Measurements from ENCODE around the gene EGLN3.
"Not testable (repeated sequence)": the region's sequence is repeated elsewhere in the genome, so short reads cannot be mapped to it uniquely, and the experiment has no call there.

The EGLN3 gene

DNA sequence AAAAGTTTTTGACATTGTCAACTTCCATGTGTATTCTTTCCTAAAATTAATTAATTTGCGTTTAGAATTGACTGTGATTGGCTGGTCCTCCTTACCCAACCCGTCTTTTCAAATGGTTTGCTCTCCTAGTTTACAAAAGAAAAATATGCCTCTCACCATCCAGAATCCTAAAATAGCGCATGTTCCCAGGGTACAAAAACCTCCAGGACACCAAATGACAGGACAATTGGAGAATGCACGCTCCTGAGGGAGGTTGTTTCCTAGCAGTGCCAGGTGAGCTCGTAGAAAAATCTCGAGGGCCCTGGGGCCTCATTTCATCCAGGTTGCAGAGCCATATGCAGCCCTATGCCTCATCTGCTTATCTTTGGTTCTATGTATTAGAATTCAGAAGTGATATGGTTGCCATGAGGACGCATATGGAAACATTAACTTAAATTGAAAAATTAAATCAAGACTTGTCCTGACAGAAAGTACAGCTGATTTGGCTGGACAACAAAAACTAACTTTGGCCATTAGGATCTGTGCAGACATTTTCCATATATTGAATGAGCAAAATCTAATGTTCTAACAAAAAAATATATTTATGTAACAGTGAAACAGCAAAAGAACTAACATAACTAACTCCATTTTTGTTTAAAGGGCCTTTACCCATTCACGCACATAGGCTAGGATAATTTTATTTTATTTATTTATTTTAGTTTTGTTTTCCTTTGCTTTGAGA, 28.2 kb upstream of the EGLN3 start:
- no peaks in the 10 kb centered on the region for H3K36me3 ChIP-seq (ENCODE audit: insufficient read depth, low read length)
- H2AFZ ChIP-seq (ENCODE audit: low read depth, low read length): no peak overlapping the region
- H3K9me3 ChIP-seq (ENCODE audit: low read length): no peaks in the 10 kb centered on the region
- no peaks in the 10 kb centered on the region for H3K4me1 ChIP-seq (ENCODE audit: insufficient read depth, low read length)
- H3K27me3 ChIP-seq (ENCODE audit: insufficient read depth, low read length): peaks cover 4% of the 10 kb centered on the region
- no peak overlapping the region for H3K4me3 ChIP-seq (ENCODE audit: low read length)

DNA sequence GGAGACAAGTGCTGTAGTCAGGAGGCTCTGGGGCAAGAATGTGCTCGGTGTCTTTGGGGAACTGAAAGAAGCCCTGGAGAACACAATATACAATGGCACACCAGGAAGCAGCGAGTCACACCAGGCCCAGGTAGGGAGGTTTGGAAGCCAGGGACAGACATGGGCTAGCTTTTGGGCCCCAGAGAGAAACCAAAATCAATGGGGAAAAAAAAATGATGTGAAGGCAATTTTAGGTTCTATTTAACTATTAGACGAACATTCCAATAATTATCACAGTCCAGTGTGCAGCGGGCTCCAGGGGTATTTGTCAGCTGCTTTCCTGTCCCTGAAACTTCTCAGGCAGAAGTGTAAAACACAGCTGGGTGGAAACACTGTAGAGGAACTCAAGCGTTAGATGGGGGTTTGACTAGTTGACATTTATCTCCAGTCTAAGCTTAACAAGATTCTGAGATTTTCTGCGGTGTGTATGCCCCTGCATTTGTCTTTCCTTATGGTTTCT, 21.8 kb upstream of the EGLN3 start:
- H2AFZ ChIP-seq (ENCODE audit: low read depth, low read length): no peak overlapping the region
- no peaks in the 10 kb centered on the region for H3K4me1 ChIP-seq (ENCODE audit: insufficient read depth, low read length)
- H3K36me3 ChIP-seq (ENCODE audit: insufficient read depth, low read length): no peaks in the 10 kb centered on the region
- H3K9me3 ChIP-seq (ENCODE audit: low read length): no peaks in the 10 kb centered on the region
- no peak overlapping the region for H3K4me3 ChIP-seq (ENCODE audit: low read length)
- H3K27me3 ChIP-seq (ENCODE audit: insufficient read depth, low read length): peaks cover 4% of the 10 kb centered on the region

DNA sequence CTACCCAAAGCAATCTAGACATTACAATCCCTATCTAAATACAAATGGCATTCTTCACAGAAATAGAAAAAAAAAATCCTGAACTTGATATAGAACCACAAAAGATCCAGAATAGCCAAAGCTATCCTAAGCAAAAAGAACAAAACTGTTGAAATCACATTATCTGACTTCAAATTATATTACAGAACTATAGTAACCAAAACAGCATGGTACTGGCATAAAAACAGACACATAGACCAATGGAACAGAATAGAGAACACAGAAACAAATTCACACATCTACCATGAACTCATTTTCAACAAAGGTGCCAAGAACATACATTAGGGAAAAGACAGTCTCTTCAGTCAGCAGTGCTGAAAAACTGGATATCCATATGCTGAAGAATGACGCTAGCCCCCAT, 19.0 kb upstream of the EGLN3 start:
- H3K9me3 ChIP-seq (ENCODE audit: low read length); H3K36me3 ChIP-seq (ENCODE audit: insufficient read depth, low read length); H3K4me3 ChIP-seq (ENCODE audit: low read length); H3K4me1 ChIP-seq (ENCODE audit: insufficient read depth, low read length); H3K27me3 ChIP-seq (ENCODE audit: insufficient read depth, low read length); H2AFZ ChIP-seq (ENCODE audit: low read depth, low read length): not testable (repeated sequence)

DNA sequence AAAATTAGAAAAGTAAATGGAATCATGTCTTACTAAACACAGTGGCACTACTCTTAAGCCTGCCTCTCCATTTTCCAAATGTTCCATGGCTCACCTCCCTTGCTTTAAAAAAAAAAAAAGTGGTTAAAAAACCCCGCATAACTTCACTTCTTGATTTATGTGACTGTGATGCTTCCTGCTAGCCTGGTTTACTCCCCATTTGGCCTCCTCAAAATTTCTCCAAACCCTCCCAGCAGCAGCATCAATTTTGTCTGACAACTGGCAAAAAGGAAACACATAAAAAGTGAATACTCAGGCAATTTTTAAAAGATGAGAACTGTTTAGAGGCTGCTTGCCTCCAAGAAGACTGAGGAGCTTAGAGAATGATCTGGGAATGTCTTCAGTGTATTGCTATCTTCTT, 17.8 kb upstream of the EGLN3 start:
- Histone ChIP-seq H3K9me3 (ENCODE audit: low read length) (no peaks in the 10 kb centered on the region), H3K27me3 (ENCODE audit: insufficient read depth, low read length) (no peaks in the 10 kb centered on the region), H3K4me3 (ENCODE audit: low read length) (no peak overlapping the region), H2AFZ (ENCODE audit: low read depth, low read length) (no peak overlapping the region), H3K36me3 (ENCODE audit: insufficient read depth, low read length) (no peaks in the 10 kb centered on the region), H3K4me1 (ENCODE audit: insufficient read depth, low read length) (no peaks in the 10 kb centered on the region)

DNA sequence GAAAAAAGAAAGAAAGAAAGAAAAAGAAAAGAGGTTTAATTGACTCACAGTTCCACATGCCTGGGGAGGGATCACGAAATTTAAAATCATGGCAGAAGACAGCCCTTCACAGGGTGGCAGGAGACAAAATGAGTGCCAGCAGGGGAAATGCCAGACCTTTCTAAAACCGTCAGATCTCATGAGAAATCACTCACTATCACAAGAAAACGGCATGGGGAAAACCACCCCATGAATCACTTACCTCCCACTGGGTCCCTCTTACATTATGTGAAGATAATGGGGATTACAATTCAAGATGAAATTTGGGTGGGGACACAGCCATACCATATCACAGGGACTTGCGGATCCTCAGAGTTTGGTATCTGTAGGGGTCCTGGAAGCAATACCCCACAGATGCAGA, 16.3 kb upstream of the EGLN3 start:
- H3K27me3 ChIP-seq (ENCODE audit: insufficient read depth, low read length): no peaks in the 10 kb centered on the region
- no peaks in the 10 kb centered on the region for H3K4me1 ChIP-seq (ENCODE audit: insufficient read depth, low read length)
- H3K4me3 ChIP-seq (ENCODE audit: low read length): no peak overlapping the region
- H3K9me3 ChIP-seq (ENCODE audit: low read length): no peaks in the 10 kb centered on the region
- no peaks in the 10 kb centered on the region for H3K36me3 ChIP-seq (ENCODE audit: insufficient read depth, low read length)
- no peak overlapping the region for H2AFZ ChIP-seq (ENCODE audit: low read depth, low read length)

DNA sequence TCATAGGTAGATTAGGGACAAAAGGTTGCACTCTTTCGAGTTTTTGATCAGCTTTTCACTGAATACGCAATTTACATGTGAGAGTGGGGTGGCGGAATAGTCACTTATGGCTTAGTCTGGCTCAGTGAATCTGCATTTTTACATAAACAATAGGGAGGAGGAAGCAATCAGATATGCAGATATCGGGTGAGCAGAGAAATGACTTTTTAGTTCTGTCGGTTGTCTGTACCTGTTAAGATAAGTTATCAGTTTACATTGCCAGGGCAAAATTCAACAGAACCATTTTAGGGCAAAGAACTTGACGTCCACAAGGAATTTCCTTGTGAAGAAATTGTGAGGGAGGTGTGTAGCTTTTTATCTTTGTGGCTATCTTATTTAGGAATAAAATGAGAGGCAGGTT, 15.4 kb upstream of the EGLN3 start:
- H3K9me3 ChIP-seq (ENCODE audit: low read length): no peaks in the 10 kb centered on the region
- no peaks in the 10 kb centered on the region for H3K36me3 ChIP-seq (ENCODE audit: insufficient read depth, low read length)
- no peaks in the 10 kb centered on the region for H3K4me1 ChIP-seq (ENCODE audit: insufficient read depth, low read length)
- H3K4me3 ChIP-seq (ENCODE audit: low read length): no peak overlapping the region
- no peaks in the 10 kb centered on the region for H3K27me3 ChIP-seq (ENCODE audit: insufficient read depth, low read length)
- no peak overlapping the region for H2AFZ ChIP-seq (ENCODE audit: low read depth, low read length)

DNA sequence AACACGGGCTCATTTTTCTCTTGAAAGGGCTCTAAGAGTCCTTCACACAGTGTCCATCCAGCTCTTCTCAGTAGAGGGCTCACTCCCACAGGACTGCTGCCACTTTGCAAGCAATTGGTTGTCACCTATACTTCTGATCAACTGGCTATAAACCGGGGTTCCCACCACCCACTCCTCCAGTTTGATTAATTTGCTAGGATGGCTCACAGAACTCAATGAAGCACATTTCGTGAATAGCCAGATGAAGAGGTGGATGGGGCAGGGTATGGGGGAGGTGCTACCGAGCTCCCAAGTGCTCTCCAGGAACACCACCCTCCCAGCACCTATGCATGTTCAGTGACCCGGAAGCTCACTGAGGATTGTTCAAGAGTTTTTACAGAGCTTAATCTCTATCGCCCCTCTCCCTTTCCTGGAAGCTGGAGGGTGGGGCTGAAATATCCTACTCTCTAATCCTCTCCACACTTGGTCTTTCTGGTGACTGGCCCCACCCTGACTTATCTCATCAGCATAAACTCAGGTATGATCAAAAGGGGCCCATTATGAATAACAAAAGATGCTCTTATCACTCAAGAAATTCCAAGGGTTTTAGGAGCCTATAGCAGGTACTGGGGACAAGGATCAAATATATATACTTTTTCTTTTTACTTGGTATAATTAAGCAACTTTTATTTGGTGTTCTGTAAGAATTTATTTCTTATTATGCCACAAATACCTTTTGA, 13.9 kb upstream of the EGLN3 start:
- no peaks in the 10 kb centered on the region for H3K4me1 ChIP-seq (ENCODE audit: insufficient read depth, low read length)
- no peaks in the 10 kb centered on the region for H3K9me3 ChIP-seq (ENCODE audit: low read length)
- peak overlapping the region; percentile 17 for H2AFZ ChIP-seq (ENCODE audit: low read depth, low read length)
- no peaks in the 10 kb centered on the region for H3K36me3 ChIP-seq (ENCODE audit: insufficient read depth, low read length)
- H3K27me3 ChIP-seq (ENCODE audit: insufficient read depth, low read length): no peaks in the 10 kb centered on the region
- no peak overlapping the region for H3K4me3 ChIP-seq (ENCODE audit: low read length)

DNA sequence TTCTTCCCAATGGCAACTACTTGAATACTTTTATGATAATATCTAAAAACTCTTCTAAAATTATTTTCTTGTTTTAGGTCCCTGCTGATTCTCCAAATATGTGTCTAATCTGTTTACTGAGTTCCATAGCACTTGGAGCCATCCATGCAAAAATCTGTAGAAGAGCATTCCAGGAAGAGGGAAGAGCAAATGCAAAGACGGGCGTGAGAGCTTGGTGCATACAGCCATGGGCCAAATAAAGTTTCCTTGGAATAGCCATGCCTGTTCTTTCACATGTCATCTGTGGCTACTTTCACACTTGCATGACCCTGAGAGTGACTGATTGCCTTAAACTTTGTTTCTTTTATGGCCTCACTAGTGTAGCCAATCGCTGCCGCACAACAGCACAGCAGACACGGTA, 13.0 kb upstream of the EGLN3 start:
- Histone ChIP-seq H3K4me3 (ENCODE audit: low read length) (no peak overlapping the region), H3K36me3 (ENCODE audit: insufficient read depth, low read length) (no peaks in the 10 kb centered on the region), H3K4me1 (ENCODE audit: insufficient read depth, low read length) (no peaks in the 10 kb centered on the region), H2AFZ (ENCODE audit: low read depth, low read length) (no peak overlapping the region), H3K27me3 (ENCODE audit: insufficient read depth, low read length) (no peaks in the 10 kb centered on the region), H3K9me3 (ENCODE audit: low read length) (no peaks in the 10 kb centered on the region)

DNA sequence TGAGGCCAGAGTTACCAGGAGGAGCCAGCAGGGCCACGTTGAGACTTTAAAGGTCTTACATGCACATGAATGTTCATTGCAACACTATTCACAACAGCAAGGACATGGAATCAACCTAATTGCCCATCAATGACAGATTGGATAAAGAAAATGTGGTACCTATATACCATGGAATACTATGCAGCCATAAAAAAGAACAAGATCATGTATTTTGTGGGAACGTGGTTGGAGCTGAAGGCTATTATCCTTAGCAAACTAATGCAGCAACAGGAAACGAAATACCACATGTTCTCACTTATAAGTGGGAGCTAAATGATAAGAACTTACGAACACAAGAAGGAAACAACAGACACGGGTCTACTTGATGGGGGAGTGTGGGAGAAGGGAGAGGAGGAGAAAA, 11.6 kb upstream of the EGLN3 start:
- H3K36me3 ChIP-seq (ENCODE audit: insufficient read depth, low read length); H2AFZ ChIP-seq (ENCODE audit: low read depth, low read length); H3K4me3 ChIP-seq (ENCODE audit: low read length); H3K4me1 ChIP-seq (ENCODE audit: insufficient read depth, low read length); H3K27me3 ChIP-seq (ENCODE audit: insufficient read depth, low read length); H3K9me3 ChIP-seq (ENCODE audit: low read length): not testable (repeated sequence)

DNA sequence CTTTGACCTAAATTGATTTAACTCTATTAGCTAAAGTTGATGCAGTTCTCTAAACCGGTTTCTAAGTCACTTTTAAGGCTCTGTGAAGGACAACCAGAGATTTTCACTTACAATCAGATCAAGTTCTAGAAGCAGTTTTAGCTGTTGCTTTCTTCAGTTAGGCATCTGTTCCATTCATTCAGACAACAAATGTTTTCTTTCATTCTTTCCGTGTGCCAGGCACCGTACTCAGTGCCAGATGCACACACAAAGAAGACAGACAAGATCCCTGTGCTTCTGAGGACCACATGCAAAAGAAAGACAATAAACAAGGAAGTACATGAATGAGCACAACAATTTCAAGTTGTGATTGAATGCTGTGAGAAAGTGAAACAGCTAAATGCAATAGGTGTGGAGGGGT, 11.1 kb upstream of the EGLN3 start:
- Histone ChIP-seq H3K36me3 (ENCODE audit: insufficient read depth, low read length) (no peaks in the 10 kb centered on the region), H3K4me1 (ENCODE audit: insufficient read depth, low read length) (no peaks in the 10 kb centered on the region), H2AFZ (ENCODE audit: low read depth, low read length) (no peak overlapping the region), H3K9me3 (ENCODE audit: low read length) (no peaks in the 10 kb centered on the region), H3K4me3 (ENCODE audit: low read length) (no peak overlapping the region), H3K27me3 (ENCODE audit: insufficient read depth, low read length) (no peaks in the 10 kb centered on the region)

DNA sequence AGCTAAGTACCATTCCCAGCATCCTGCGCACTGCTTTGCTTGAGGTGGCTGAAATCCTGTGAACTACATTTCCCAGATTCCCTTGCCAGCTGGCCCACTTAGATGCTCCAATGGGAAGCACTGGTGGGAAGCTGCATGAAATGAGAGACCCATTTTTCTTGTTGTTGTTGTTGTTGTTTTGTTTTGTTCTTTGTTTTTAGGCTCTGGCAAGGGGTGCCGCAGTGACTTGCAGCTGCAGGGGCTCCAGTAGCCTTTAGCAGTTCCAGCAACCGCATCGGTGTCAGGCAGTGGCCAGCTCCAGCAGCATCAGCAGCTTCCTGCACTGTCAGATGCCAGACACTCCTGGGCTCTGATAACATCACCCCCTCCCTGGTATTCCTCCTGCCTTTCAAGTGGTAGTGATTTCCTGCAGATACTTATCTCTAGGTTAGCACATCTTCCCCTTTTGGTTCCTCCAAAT, 8.8 kb upstream of the EGLN3 start:
- H2AFZ ChIP-seq (ENCODE audit: low read depth, low read length): no peak overlapping the region
- no peaks in the 10 kb centered on the region for H3K36me3 ChIP-seq (ENCODE audit: insufficient read depth, low read length)
- H3K9me3 ChIP-seq (ENCODE audit: low read length): no peaks in the 10 kb centered on the region
- H3K4me3 ChIP-seq (ENCODE audit: low read length): no peak overlapping the region
- peaks cover 2% of the 10 kb centered on the region for H3K27me3 ChIP-seq (ENCODE audit: insufficient read depth, low read length)
- no peaks in the 10 kb centered on the region for H3K4me1 ChIP-seq (ENCODE audit: insufficient read depth, low read length)

DNA sequence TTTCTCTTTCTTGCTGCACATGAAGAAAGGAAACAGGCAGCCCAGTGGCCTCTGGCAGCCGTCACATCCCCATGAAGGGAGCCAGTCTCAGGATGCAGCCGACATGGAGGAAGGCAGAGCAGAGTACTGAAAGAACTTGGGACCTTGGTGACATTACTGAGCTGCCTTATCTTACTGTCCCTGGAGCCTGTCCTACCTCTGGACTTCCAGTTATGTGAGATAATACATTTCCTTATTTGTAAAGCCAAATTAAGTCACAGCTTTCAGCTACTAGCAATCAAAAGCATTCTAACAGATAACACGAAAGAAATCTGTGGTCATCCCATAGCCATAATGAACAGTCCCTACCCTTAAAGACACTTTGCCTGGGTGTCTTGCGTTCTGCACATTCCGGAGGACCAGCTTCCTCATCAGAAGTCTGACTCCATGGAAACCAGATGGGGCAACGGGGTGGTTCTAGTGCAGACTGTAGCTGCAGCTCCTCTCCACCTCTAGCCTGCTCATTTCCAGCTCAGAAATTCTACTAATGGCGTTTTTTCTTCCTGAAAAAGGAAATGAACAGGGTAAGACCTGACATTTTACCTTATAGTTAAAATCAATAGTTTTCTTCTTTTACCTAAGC, 7.8 kb upstream of the EGLN3 start:
- no peak overlapping the region for H2AFZ ChIP-seq (ENCODE audit: low read depth, low read length)
- no peaks in the 10 kb centered on the region for H3K4me1 ChIP-seq (ENCODE audit: insufficient read depth, low read length)
- H3K36me3 ChIP-seq (ENCODE audit: insufficient read depth, low read length): no peaks in the 10 kb centered on the region
- H3K9me3 ChIP-seq (ENCODE audit: low read length): no peaks in the 10 kb centered on the region
- no peak overlapping the region for H3K4me3 ChIP-seq (ENCODE audit: low read length)
- peaks cover 4% of the 10 kb centered on the region for H3K27me3 ChIP-seq (ENCODE audit: insufficient read depth, low read length)

DNA sequence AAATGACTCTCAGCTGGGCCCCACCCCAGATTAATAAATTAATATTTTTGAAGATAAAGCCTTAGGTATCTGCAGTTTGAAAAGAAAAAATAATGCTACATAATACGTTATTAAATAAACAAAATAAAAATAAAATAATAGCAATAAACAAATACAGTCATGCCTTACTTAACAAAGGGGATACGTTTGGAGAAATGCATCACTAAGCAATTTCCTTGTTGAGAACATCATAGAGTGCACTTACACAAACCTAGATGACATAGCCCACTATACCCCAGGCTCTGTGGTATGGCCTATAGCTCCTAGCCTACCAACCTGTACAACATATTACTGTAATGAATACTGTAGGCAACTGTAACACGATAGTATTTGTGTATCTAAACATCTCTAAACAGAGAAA, 7.1 kb upstream of the EGLN3 start:
- H3K9me3 ChIP-seq (ENCODE audit: low read length): no peaks in the 10 kb centered on the region
- no peaks in the 10 kb centered on the region for H3K4me1 ChIP-seq (ENCODE audit: insufficient read depth, low read length)
- H2AFZ ChIP-seq (ENCODE audit: low read depth, low read length): no peak overlapping the region
- peaks cover 4% of the 10 kb centered on the region for H3K27me3 ChIP-seq (ENCODE audit: insufficient read depth, low read length)
- H3K4me3 ChIP-seq (ENCODE audit: low read length): no peak overlapping the region
- H3K36me3 ChIP-seq (ENCODE audit: insufficient read depth, low read length): no peaks in the 10 kb centered on the region
